Upper lobe of left lung (tissue), 6 donors: ENCODE results near the gene TEAD4. TPM values are rescaled to one million over a fixed set of nuclear protein-coding genes. Genes with fewer than 3 reads are reported as not detected.

Experiments used
- ATAC-seq, 2 donors: fragments of 200-7000 bp; cut with Tn5 transposase; one replicate each; pipeline ENCODE4 v1.9.1; 2022; ENCODE audit warnings: mild to moderate bottlenecking in 2 of 2, moderate library complexity in 2 of 2; ENCODE audit not compliant: low FRiP score in 2 of 2
- DNase-seq, 2 donors: peaks; one replicate each; pipeline ENCODE4 v3.0.0-alpha.2; 2019 to 2020
- H3K27ac ChIP-seq, 4 donors: fragments of 200-600 bp; sonication (generic); one replicate each; pipeline ENCODE4 v1.5.1; 2016 to 2019
- H3K27me3 ChIP-seq, 4 donors: fragments of 200-600 bp; sonication (generic); one replicate each; pipeline ENCODE4 v1.5.1; 2017 to 2019
- H3K36me3 ChIP-seq, 4 donors: fragments of 200-600 bp; sonication (generic); one replicate each; pipeline ENCODE4 v1.5.1; 2016 to 2019
- H3K4me1 ChIP-seq, 4 donors: fragments of 200-600 bp; sonication (generic); one replicate each; pipeline ENCODE4 v1.5.1; 2018 to 2019
- H3K4me3 ChIP-seq, 4 donors: fragments of 200-600 bp; sonication (generic); one replicate each; pipeline ENCODE4 v1.5.1; 2017 to 2019; ENCODE audit warnings: mild to moderate bottlenecking in 2 of 4, moderate library complexity in 1 of 4
- H3K9me3 ChIP-seq, 4 donors: fragments of 200-600 bp; sonication (generic); one replicate each; pipeline ENCODE4 v1.5.1; 2018 to 2019
- CTCF ChIP-seq, 6 experiments: fragments of 450-650 bp in 4 of 6; fragments of 200-600 bp in 2 of 6; sonication (generic) in 2 of 6; IDR thresholded peaks; one replicate each; pipeline ENCODE4 v1.5.1; 2016 to 2019; ENCODE audit warnings: antibody characterized with exemption in 6 of 6
- EP300 ChIP-seq, 4 donors: sonication (generic); formaldehyde crosslinking; IDR thresholded peaks; one replicate each; pipeline ENCODE4 v1.5.1; 2017; ENCODE audit warnings: antibody characterized with exemption in 4 of 4, control low read depth in 2 of 4
- POLR2A ChIP-seq, 4 donors: fragments of 450-650 bp; IDR thresholded peaks; one replicate each; pipeline ENCODE4 v1.5.1; 2016 to 2017; ENCODE audit warnings: antibody characterized with exemption in 4 of 4, mild to moderate bottlenecking in 2 of 4
- POLR2AphosphoS5 ChIP-seq, 2 donors: sonication (generic); formaldehyde crosslinking; IDR thresholded peaks; one replicate each; pipeline ENCODE4 v1.5.1; 2017; ENCODE audit warnings: antibody characterized with exemption in 2 of 2
- WGBS, 2 donors: methylation state at CpG; one replicate each; pipeline ENCODE4 v1.1.5; 2017 to 2018; 5-methylcytosine and 5-hydroxymethylcytosine counted together
- total RNA-seq, 6 donors: library from RNA; depleted of rRNA in 4 of 6; stranded (reverse); fragments of >200 nt in 4 of 6; gene quantifications; one replicate each; pipeline versions ENCODE4 v1.1.0 to v1.2.1, GENCODE V29; 2016 to 2021
- donor health status: DM: no; HTN: no; CAD: no; lungs with moderate emphysema.
- donor health status: DM: no; HTN: yes; CAD: no; lungs with severe emphysema.

The TEAD4 gene
- total RNA-seq, 6 donors from 2014 or later: 14.5 to 52.0 (median 43.2) TPM

- peaks cover 3 to 41% (median 22%) of the 10 kb centered on the region in 4 donors for H3K36me3 ChIP-seq
- no peak overlapping the region for H3K4me3 ChIP-seq
- H3K4me1 ChIP-seq: peaks cover 0 to 18% (median 8%) of the 10 kb centered on the region in 4 donors
- WGBS, 2 donors: 93 to 94% methylated on average over 7 of the region's 7 CpGs
- TF ChIP-seq POLR2AphosphoS5 (IDR thresholded peaks at IDR 0.05) (no peak), CTCF (IDR thresholded peaks at IDR 0.05) (no peak), EP300 (IDR thresholded peaks at IDR 0.05) (no peak), POLR2A (IDR thresholded peaks at IDR 0.05) (no peak)
- H3K27me3 ChIP-seq: no peaks in the 10 kb centered on the region
- ATAC-seq (no peak), DNase-seq (no peak)
- H3K27ac ChIP-seq: no peak overlapping the region
- H3K9me3 ChIP-seq: no peaks in the 10 kb centered on the region
Measured at GRCh38 chr12:3043406-3043805, 84.2 kb downstream of the TEAD4 start.

GRCh38 chr12:3044141-3044630 is 85.0 kb downstream of the TEAD4 start:
- peaks cover 0 to 33% (median 16%) of the 10 kb centered on the region in 4 donors for H3K36me3 ChIP-seq
- TF ChIP-seq EP300 (IDR thresholded peaks at IDR 0.05): no peak
- no peak for TF ChIP-seq POLR2A (IDR thresholded peaks at IDR 0.05)
- no peak for TF ChIP-seq POLR2AphosphoS5 (IDR thresholded peaks at IDR 0.05)
- no peak for TF ChIP-seq CTCF (IDR thresholded peaks at IDR 0.05)
- no peaks in the 10 kb centered on the region for H3K9me3 ChIP-seq
- ATAC-seq (no peak), DNase-seq (no peak)
- no peak overlapping the region for H3K4me3 ChIP-seq
- WGBS, 2 donors: 73 to 79% methylated on average over 6 to 8 of the region's 8 CpGs
- H3K4me1 ChIP-seq: peaks cover 0 to 18% (median 8%) of the 10 kb centered on the region in 4 donors
- H3K27me3 ChIP-seq: no peaks in the 10 kb centered on the region
- H3K27ac ChIP-seq: no peak overlapping the region

DNA sequence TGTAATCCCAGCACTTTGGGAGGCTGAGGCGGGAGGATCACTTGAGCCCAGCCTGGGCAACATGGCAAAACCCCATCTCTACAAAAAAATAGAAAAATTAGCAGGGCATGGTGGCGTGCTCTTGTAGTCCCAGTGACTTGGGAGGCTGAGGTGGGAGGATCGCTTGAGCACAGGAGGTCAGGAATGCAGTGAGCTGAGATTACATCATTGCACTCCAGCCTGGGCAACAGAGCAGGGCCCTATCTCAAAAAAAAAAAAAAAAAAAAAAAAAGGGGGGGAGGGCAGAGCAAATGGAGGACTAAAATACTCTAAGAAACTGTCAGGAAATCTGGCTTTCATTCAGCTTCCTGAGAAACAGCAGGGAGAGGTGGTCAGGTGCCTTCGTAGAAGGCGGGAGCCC is 86.3 kb downstream of the TEAD4 start:
- TF ChIP-seq EP300 (IDR thresholded peaks at IDR 0.05): no peak
- no peak for TF ChIP-seq CTCF (IDR thresholded peaks at IDR 0.05)
- no peak for TF ChIP-seq POLR2A (IDR thresholded peaks at IDR 0.05)
- no peak for TF ChIP-seq POLR2AphosphoS5 (IDR thresholded peaks at IDR 0.05)
- ATAC-seq: no peak
- Histone ChIP-seq H3K4me1 (peaks cover 0 to 18% (median 11%) of the 10 kb centered on the region in 4 donors), H3K9me3 (no peaks in the 10 kb centered on the region), H3K27ac (peak overlapping the region in 1 of 4 donors; percentile 11), H3K36me3 (peaks cover 0 to 20% (median 6%) of the 10 kb centered on the region in 4 donors), H3K27me3 (no peaks in the 10 kb centered on the region), H3K4me3 (no peak overlapping the region)
- no peak for DNase-seq
- whole genome bisulfite sequencing, 2 donors: 75 to 86% methylated on average over 5 of the region's 5 CpGs

DNA sequence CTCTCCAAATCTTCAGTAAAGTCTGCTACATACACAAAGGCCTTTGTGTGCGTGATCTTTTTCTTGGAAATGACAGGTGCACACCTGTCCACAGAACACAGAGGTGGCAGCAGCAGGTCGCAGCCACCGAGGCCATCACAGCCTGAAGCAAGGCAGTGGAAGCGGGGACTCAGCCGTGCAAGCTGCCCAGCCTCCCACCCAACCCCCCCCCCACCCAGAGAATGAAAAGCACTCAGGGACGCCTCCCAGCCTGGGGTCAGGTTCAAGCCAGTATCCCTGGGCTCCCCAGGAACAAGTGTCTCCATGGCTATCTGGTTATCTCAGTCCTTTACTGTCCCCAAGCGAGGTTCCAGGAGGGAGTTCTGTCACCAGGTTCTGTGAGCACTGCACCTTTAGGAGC is 86.8 kb downstream of the TEAD4 start:
- no peak overlapping the region for H3K4me3 ChIP-seq
- peaks cover 0 to 18% (median 11%) of the 10 kb centered on the region in 4 donors for H3K4me1 ChIP-seq
- H3K27me3 ChIP-seq: no peaks in the 10 kb centered on the region
- H3K9me3 ChIP-seq: no peaks in the 10 kb centered on the region
- no peak for ATAC-seq
- H3K27ac ChIP-seq: peak overlapping the region in 1 of 4 donors; percentile 11
- WGBS, 2 donors: 64 to 96% methylated on average over 4 to 7 of the region's 7 CpGs
- peaks cover 0 to 15% (median 1%) of the 10 kb centered on the region in 4 donors for H3K36me3 ChIP-seq
- no peak for TF ChIP-seq POLR2A (IDR thresholded peaks at IDR 0.05)
- TF ChIP-seq CTCF (IDR thresholded peaks at IDR 0.05): no peak
- no peak for TF ChIP-seq EP300 (IDR thresholded peaks at IDR 0.05)
- TF ChIP-seq POLR2AphosphoS5 (IDR thresholded peaks at IDR 0.05): no peak
- DNase-seq: no peak
